CD4-positive, alpha-beta T cell treated with Interleukin-6 for 4 hours (primary cell): Measurements from ENCODE around the gene ASCC3.

Experiments
- DNase-seq: peaks from one replicate; pipeline ENCODE4 v3.0.0-alpha.2; 2020; ENCODE audit warnings: mixed read lengths

Gene ASCC3

GRCh38 chr6:100488244-100488643, 392.9 kb downstream of the ASCC3 start:
- no peak for DNase-seq

GRCh38 chr6:100487638-100488037, 393.5 kb downstream of the ASCC3 start:
- no peak for DNase-seq

GRCh38 chr6:100485268-100485667, 395.9 kb downstream of the ASCC3 start:
- DNase-seq = no peak

- no peak for DNase-seq
Measured at GRCh38 chr6:100484474-100484873, 396.7 kb downstream of the ASCC3 start.

- DNase-seq = no peak
Measured at GRCh38 chr6:100482698-100483097, 398.4 kb downstream of the ASCC3 start.

DNA sequence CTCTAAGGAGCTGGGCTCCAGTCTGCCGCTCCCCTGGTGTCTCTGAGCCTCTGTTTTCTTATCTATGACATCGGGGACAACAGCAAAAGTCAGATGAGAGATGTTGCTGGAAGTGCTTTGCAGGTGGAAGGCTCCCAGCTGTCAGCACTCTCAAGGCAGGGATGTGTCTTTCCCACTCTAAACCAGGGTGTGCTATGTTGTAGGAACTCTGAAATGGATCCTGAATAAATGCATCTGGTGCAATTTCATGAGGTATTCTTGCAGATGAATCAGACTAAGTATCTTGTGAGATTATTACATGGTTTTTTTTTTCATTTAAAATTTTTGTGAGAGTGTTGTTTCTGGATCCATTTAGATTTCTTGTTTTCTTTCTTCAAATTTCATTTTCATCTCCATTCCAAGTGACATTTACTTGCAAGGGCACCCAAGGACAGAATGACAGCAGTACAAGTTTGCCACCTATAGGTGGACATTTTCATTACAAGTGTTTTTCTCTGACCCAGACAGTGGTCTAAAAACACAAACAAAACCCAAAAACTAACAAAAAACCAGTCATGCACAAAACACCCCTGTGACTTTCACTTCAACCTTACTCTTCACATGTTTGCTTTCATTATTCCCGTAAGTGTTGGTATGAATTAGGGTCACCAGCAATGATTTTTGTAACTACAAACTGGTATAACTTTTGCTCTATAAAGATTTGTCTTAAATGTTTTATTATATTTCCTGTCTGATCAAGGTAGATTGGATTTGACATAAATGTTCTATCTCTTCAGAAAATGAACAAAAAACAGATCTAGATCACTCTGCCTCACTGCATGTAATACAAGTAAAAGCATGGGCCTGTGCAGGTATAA, 401.7 kb downstream of the ASCC3 start:
- no peak for DNase-seq

DNA sequence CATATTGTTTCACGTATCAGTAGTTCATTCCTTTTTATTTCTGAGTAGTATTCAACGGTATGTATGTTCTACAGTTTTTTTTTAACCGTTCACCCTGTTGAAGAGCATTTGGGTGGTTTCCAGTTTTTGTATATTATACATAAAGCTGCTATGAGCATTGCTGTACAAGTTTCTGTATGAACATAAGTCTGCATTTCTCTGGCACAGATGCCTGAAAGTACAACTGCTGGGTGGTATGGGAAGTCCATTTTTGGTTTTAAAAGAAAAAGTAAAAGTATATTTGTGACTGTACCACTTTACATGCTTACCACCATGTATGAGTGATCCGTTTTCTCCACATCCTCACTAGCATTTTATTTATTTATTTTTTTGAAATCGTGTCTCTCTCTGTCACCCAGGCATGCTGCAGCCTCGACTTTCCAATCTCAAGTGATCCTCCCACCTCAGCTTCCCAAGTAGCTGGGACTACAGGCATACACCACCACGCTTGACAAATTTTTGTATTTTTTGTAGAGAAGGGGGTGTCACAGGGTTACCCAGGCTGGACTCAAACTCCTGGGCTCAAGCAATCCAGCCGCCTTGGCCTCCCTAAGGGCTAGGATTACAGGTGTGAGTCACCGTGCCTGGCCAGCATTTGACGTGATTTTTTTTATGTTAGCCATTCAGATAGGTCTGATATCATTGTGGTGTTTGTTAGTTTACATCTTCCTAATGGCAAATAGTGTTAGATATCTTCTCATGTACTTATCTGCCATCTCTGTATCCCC, 405.4 kb downstream of the ASCC3 start:
- no peak for DNase-seq

GRCh38 chr6:100473182-100473581, 407.9 kb downstream of the ASCC3 start:
- DNase-seq = no peak

DNA sequence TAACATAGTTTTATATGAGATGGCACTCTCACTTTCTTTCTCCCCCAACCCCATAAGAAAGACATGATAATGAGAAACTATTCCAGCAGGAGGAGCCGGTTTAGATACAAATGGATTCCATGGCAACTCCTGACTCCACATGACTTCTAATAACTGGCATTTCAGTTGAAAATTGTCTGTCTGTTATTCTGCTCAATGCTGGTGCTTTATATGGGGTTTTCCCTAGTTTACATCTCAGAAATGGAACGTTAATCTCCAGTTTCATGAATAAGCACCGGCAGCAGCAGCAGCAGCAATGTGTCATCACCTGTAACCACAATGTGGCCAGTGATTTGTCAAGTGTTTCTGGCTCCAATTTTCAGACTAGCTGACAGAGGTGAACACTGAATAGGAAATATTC, 408.5 kb downstream of the ASCC3 start:
- DNase-seq = no peak

DNA sequence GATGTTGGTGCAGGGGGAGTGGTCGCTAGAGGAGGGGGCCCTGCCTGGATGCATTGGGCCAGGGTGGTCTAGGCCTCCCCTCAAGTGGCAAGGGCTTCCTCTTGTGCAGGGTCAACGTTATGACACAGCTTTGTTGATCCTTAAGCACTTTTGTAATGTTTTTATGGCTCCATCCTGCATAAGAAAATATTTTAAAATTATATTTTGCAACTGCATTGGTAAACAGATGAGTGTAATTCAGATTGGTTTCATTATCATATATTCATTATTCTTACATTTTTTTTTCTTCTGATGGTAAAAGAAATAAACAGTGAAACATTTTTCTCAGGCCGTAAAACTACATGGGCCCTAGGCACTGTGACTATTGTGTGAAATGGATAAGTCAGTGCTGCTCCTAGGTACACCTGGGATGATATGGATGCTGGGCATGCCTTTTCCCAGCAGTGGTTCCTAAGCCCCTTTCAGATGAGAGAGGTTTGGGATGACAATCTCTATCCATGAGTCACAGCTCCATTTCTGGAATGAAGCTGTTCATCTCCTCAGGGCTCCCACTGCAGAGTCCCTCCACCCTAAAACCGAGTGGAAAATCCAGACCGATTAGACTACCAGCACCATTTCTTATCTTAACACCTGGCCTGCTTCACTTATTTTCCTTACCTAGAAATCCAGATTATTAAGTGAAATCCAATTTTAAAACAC, 410.6 kb downstream of the ASCC3 start:
- DNase-seq = no peak

DNA sequence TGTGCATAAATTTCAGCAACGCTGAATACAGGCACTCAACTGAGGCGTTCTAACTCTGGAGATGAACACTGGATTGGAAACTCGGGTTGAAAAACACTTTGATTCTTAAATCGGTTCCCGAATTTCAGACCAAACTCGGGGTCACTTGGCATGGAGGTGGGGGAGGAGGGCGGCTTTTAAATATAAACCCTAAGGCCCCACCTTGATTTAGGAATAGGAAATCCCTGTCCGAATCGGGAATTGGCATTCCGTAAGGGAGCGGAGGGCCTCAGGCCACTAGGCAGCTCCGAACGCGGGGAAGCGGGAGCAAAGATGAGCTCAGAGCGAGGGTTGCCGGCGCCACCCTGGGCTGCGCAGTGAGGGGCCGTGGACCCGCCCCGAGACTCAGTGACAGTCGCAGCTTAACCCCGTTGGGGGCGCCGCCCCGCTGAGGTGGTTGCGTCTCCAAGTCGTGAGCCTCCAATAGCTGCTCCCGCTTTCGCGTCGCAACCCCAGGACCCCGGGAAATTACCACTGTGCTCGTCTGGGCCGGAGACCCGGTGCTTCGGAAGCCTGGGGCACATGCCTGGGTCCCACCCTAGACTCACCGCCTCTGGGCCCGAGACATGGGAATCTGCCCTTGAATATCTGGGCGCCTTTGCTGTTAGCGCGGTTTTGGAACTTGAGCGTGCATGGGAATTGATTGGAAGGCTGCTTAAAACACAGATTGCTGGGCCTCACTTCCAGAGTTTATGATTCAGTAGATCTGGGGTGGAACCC, 411.8 kb downstream of the ASCC3 start:
- DNase-seq = no peak

GRCh38 chr6:100468016-100468622, 413.0 kb downstream of the ASCC3 start:
- DNase-seq = no peak

- no peak for DNase-seq
Measured at GRCh38 chr6:100467129-100468015, 413.8 kb downstream of the ASCC3 start.

- no peak for DNase-seq
Measured at GRCh38 chr6:100466410-100467128, 414.6 kb downstream of the ASCC3 start.

GRCh38 chr6:100465701-100466409, 415.3 kb downstream of the ASCC3 start:
- DNase-seq = no peak

- no peak for DNase-seq
Measured at GRCh38 chr6:100464903-100465700, 416.0 kb downstream of the ASCC3 start, which contains the start of gene SIM1. Gene SIM1 (minus strand): TSS chr6:100464921. CDS start chr6:100463468, 1,453 bp downstream.

GRCh38 chr6:100464162-100464851, 416.8 kb downstream of the ASCC3 start:
- no peak for DNase-seq

- DNase-seq = no peak
Measured at GRCh38 chr6:100463630-100464161, 417.4 kb downstream of the ASCC3 start.
